HG03280 (cell line): ENCODE data around the gene MAP3K12.

ENCODE experiments used
- ATAC-seq: cut with Tn5 transposase; IDR thresholded peaks from one replicate; pipeline ENCODE4 v1.9.1; 2021; ENCODE audit warnings: mild to moderate bottlenecking, moderate library complexity; ENCODE audit not compliant: unreplicated experiment

MAP3K12 gene

GRCh38 chr12:53508534-53509170 lies 9.4 kb upstream of the MAP3K12 start:
- ATAC-seq: peak; percentile 85

GRCh38 chr12:53507603-53507885 lies 8.3 kb upstream of the MAP3K12 start:
- no peak for ATAC-seq

- ATAC-seq: no peak
Measured at GRCh38 chr12:53506881-53507602, 7.8 kb upstream of the MAP3K12 start, which contains the start of gene NPFF. TSS of gene NPFF (minus strand) at chr12:53507484. CDS start at chr12:53507474, 10 bp downstream.

- no peak for ATAC-seq
Measured at GRCh38 chr12:53506450-53506785, 7.2 kb upstream of the MAP3K12 start.

- no peak for ATAC-seq
Measured at GRCh38 chr12:53505555-53506449, 6.5 kb upstream of the MAP3K12 start.

GRCh38 chr12:53505086-53505485 lies 5.8 kb upstream of the MAP3K12 start:
- no peak for ATAC-seq

GRCh38 chr12:53504004-53504920 lies 5.0 kb upstream of the MAP3K12 start:
- ATAC-seq: no peak

- ATAC-seq: no peak
Measured at GRCh38 chr12:53502983-53503728, 3.9 kb upstream of the MAP3K12 start.

GRCh38 chr12:53502331-53502730 lies 3.1 kb upstream of the MAP3K12 start:
- no peak for ATAC-seq

GRCh38 chr12:53501615-53502181 lies 2.4 kb upstream of the MAP3K12 start:
- no peak for ATAC-seq

- peak; percentile 79 for ATAC-seq
Measured at GRCh38 chr12:53500776-53501614, 1.7 kb upstream of the MAP3K12 start, which contains the start of gene TARBP2. TSS of gene TARBP2 (plus strand) at chr12:53501283. CDS start at chr12:53501409, 126 bp downstream.

GRCh38 chr12:53500142-53500775 lies 1.0 kb upstream of the MAP3K12 start:
- no peak for ATAC-seq

- ATAC-seq: no peak
Measured at GRCh38 chr12:53498235-53498630, 1.0 kb downstream of the MAP3K12 start.

GRCh38 chr12:53497461-53497860 lies 1.8 kb downstream of the MAP3K12 start:
- ATAC-seq: no peak

GRCh38 chr12:53496752-53497032 lies 2.6 kb downstream of the MAP3K12 start:
- ATAC-seq: no peak

- ATAC-seq: no peak
Measured at GRCh38 chr12:53495903-53496751, 3.1 kb downstream of the MAP3K12 start.

- ATAC-seq: no peak
Measured at GRCh38 chr12:53493610-53494391, 5.5 kb downstream of the MAP3K12 start.
